WTC11 (cell line): ENCODE results near the gene IFT27. TPM values are rescaled to one million over a fixed set of nuclear protein-coding genes. Genes with fewer than 3 reads are reported as not detected.

Experiments
- ATAC-seq: fragments of 200-7000 bp; cut with Tn5 transposase; 2 replicates; pipeline ENCODE4 v1.10.0; 2021; ENCODE audit warnings: mild to moderate bottlenecking, moderate library complexity
- CTCF ChIA-PET: fragments of 300-600 bp; sonication (Branson Sonifier 250); formaldehyde crosslinking; loops from one replicate; lab custom pipeline; 2021; ENCODE audit warnings: antibody characterized with exemption; lab: Charles Lee
- POLR2A ChIA-PET: fragments of 350-600 bp; sonication (Branson Sonifier 250); formaldehyde crosslinking; loops from one replicate; lab custom pipeline; 2021; ENCODE audit warnings: antibody characterized with exemption; lab: Charles Lee
- DNase-seq: peaks from one replicate; pipeline ENCODE4 v3.0.0; 2021; ENCODE audit warnings: low spot score
- H3K27ac Mint-ChIP-seq: 2 replicates; pipeline ENCODE4 v1.8.0; 2021; ENCODE audit warnings: mixed read lengths
- H3K27me3 Mint-ChIP-seq: 2 replicates; pipeline ENCODE4 v1.8.0; 2021; ENCODE audit warnings: low read depth, mild to moderate bottlenecking, moderate library complexity, mixed read lengths
- H3K36me3 Mint-ChIP-seq: 2 replicates; pipeline ENCODE4 v1.8.0; 2021; ENCODE audit warnings: mixed read lengths
- H3K4me1 Mint-ChIP-seq: 2 replicates; pipeline ENCODE4 v1.8.0; 2022; ENCODE audit warnings: mixed read lengths
- H3K4me3 Mint-ChIP-seq: 2 replicates; pipeline ENCODE4 v1.8.0; 2021; ENCODE audit warnings: mild to moderate bottlenecking, moderate library complexity, mixed read lengths
- H3K9me3 Mint-ChIP-seq: 2 replicates; pipeline ENCODE4 v1.8.0; 2021; ENCODE audit warnings: mixed read lengths
- ARID4B ChIP-seq: sonication (generic); formaldehyde crosslinking; IDR thresholded peaks from 2 replicates; pipeline ENCODE4 v1.8.0; 2023; ENCODE audit warnings: missing genetic modification reagents, mild to moderate bottlenecking, borderline replicate concordance
- CBFB ChIP-seq: sonication (generic); formaldehyde crosslinking; IDR thresholded peaks from 2 replicates; pipeline ENCODE4 v1.8.1; 2022; ENCODE audit warnings: mild to moderate bottlenecking, low read depth, missing genetic modification reagents
- CTCF ChIP-seq: fragments of 200-600 bp; IDR thresholded peaks from 2 replicates; pipeline ENCODE4 v1.8.0; 2022; ENCODE audit warnings: antibody characterized with exemption
- EMX1 ChIP-seq: fragments of 250-450 bp; sonication (Bioruptor Pico); IDR thresholded peaks from 2 replicates; pipeline ENCODE4 v1.8.0; 2021; ENCODE audit warnings: mild to moderate bottlenecking
- ERG ChIP-seq: fragments of 250-450 bp; sonication (Bioruptor Pico); IDR thresholded peaks from 2 replicates; pipeline ENCODE4 v1.8.0; 2021; ENCODE audit warnings: mild to moderate bottlenecking
- ETV6 ChIP-seq: sonication (generic); formaldehyde crosslinking; IDR thresholded peaks from 2 replicates; pipeline ENCODE4 v1.8.1; 2022; ENCODE audit warnings: mild to moderate bottlenecking, missing genetic modification reagents
- FOXP1 ChIP-seq: sonication (generic); formaldehyde crosslinking; IDR thresholded peaks from 2 replicates; pipeline ENCODE4 v1.8.0; 2022; ENCODE audit warnings: missing genetic modification reagents, mild to moderate bottlenecking, moderate library complexity, borderline replicate concordance
- FOXP4 ChIP-seq: sonication (generic); formaldehyde crosslinking; IDR thresholded peaks from 2 replicates; pipeline ENCODE4 v1.8.0; 2022; ENCODE audit warnings: mild to moderate bottlenecking, missing genetic modification reagents
- IRF2 ChIP-seq: sonication (generic); formaldehyde crosslinking; IDR thresholded peaks from 2 replicates; pipeline ENCODE4 v1.8.0; 2022; ENCODE audit warnings: low read depth, missing genetic modification reagents, borderline replicate concordance
- MAX ChIP-seq: sonication (generic); formaldehyde crosslinking; IDR thresholded peaks from 2 replicates; pipeline ENCODE4 v1.8.0; 2022; ENCODE audit warnings: mild to moderate bottlenecking, missing genetic modification reagents
- NFATC4 ChIP-seq: fragments of 250-450 bp; sonication (Bioruptor Pico); IDR thresholded peaks from 2 replicates; pipeline ENCODE4 v1.9.0; 2021; ENCODE audit warnings: mild to moderate bottlenecking
- NR1H2 ChIP-seq: sonication (generic); formaldehyde crosslinking; IDR thresholded peaks from 2 replicates; pipeline ENCODE4 v1.9.0; 2021; ENCODE audit warnings: mild to moderate bottlenecking, moderate library complexity, missing genetic modification reagents
- PREB ChIP-seq: sonication (generic); formaldehyde crosslinking; IDR thresholded peaks from 2 replicates; pipeline ENCODE4 v1.8.1; 2022; ENCODE audit warnings: mild to moderate bottlenecking, missing genetic modification reagents, moderate library complexity, borderline replicate concordance
- RELA ChIP-seq: sonication (generic); formaldehyde crosslinking; IDR thresholded peaks from 2 replicates; pipeline ENCODE4 v1.8.1; 2022; ENCODE audit warnings: missing genetic modification reagents, mild to moderate bottlenecking, borderline replicate concordance
- RORB ChIP-seq: fragments of 250-450 bp; sonication (Bioruptor Pico); IDR thresholded peaks from 2 replicates; pipeline ENCODE4 v1.9.0; 2021; ENCODE audit warnings: mild to moderate bottlenecking
- SMAD4 ChIP-seq: sonication (generic); formaldehyde crosslinking; IDR thresholded peaks from 2 replicates; pipeline ENCODE4 v1.8.0; 2022; ENCODE audit warnings: mild to moderate bottlenecking, missing genetic modification reagents
- TCF7 ChIP-seq: sonication (generic); formaldehyde crosslinking; IDR thresholded peaks from 2 replicates; pipeline ENCODE4 v1.8.0; 2022; ENCODE audit warnings: mild to moderate bottlenecking, low read depth, missing genetic modification reagents, moderate library complexity
- ZNF232 ChIP-seq: sonication (generic); formaldehyde crosslinking; IDR thresholded peaks from 2 replicates; pipeline ENCODE4 v1.8.0; 2022; ENCODE audit warnings: mild to moderate bottlenecking, missing genetic modification reagents
- ZNF317 ChIP-seq: sonication (generic); formaldehyde crosslinking; IDR thresholded peaks from 2 replicates; pipeline ENCODE4 v1.8.1; 2023; ENCODE audit warnings: low read depth, mild to moderate bottlenecking, moderate library complexity, missing genetic modification reagents, borderline replicate concordance
- ZNF396 ChIP-seq: fragments of 250-450 bp; sonication (Bioruptor Pico); IDR thresholded peaks from 2 replicates; pipeline ENCODE4 v1.8.0; 2021; ENCODE audit warnings: mild to moderate bottlenecking, moderate library complexity, borderline replicate concordance
- ZNF423 ChIP-seq: fragments of 250-450 bp; sonication (Bioruptor Pico); IDR thresholded peaks from 2 replicates; pipeline ENCODE4 v2.1.2; 2022; ENCODE audit warnings: mild to moderate bottlenecking, moderate library complexity
- total RNA-seq: library from RNA; stranded (reverse); gene quantifications from 3 replicates; pipeline ENCODE4 v1.2.3, GENCODE V29; 2021

Gene IFT27
- total RNA-seq, 1 experiment from 2014 or later, result 47.9 TPM

GRCh38 chr22:36783743-36784142 is 7.8 kb upstream of the IFT27 start:
- DNase-seq (no peak), ATAC-seq (no peak)
- ChIA-PET CTCF (interaction anchor here (1.2 to 4.8 kb wide), 3 partner anchors 68 to 194 kb away, joined by 3 to 58 read pairs (median 36); no protein-coding TSS in a partner anchor), POLR2A (no interaction called here)
- Mint-ChIP-seq H3K27ac (no peak overlapping the region), H3K9me3 (peaks cover 7% of the 10 kb centered on the region), H3K4me1 (peaks cover 23% of the 10 kb centered on the region), H3K27me3 (peaks cover 22% of the 10 kb centered on the region), H3K36me3 (peaks cover 3% of the 10 kb centered on the region), H3K4me3 (no peak overlapping the region)
- TF ChIP-seq ERG (CRISPR knock-in tag) (no peak), NFATC4 (CRISPR knock-in tag) (no peak), ZNF317 (no peak), ARID4B (CRISPR knock-in tag) (no peak), CTCF (no peak), TCF7 (CRISPR knock-in tag) (no peak), SMAD4 (CRISPR knock-in tag) (no peak), ZNF396 (CRISPR knock-in tag) (no peak), CBFB (CRISPR knock-in tag) (no peak), NR1H2 (CRISPR knock-in tag) (no peak)

- POLR2A ChIA-PET, result interaction anchor here (0.7 kb wide), 1 partner anchor 121 kb away, joined by 3 read pairs; no protein-coding TSS in a partner anchor
- H3K9me3 Mint-ChIP-seq, result peaks cover 24% of the 10 kb centered on the region
- H3K27me3 Mint-ChIP-seq, result peaks cover 40% of the 10 kb centered on the region
- H3K4me3 Mint-ChIP-seq, result no peak overlapping the region; the same call in none of the 2 replicates
- peaks cover 21% of the 10 kb centered on the region for H3K36me3 Mint-ChIP-seq
- DNase-seq (peak; percentile 91), ATAC-seq (peak; percentile 93)
- peaks cover 23% of the 10 kb centered on the region for H3K4me1 Mint-ChIP-seq
- CTCF ChIA-PET, result interaction anchor here (0.5 to 4.8 kb wide), 28 partner anchors 8 to 287 kb away, joined by 3 to 58 read pairs (median 4); partner anchors contain the start of genes MPST and TST
- no peak overlapping the region for H3K27ac Mint-ChIP-seq
- no peak for TF ChIP-seq ETV6 (CRISPR knock-in tag)
- TF ChIP-seq RORB (CRISPR knock-in tag), result no peak
- TF ChIP-seq MAX (CRISPR knock-in tag), result 0 out of 2 replicates have a peak, but pooled peaks have one; percentile 38
- no peak for TF ChIP-seq FOXP4 (CRISPR knock-in tag)
- no peak for TF ChIP-seq RELA
- TF ChIP-seq ZNF423 (CRISPR knock-in tag), result no peak
- no peak for TF ChIP-seq PREB (CRISPR knock-in tag)
- TF ChIP-seq FOXP1 (CRISPR knock-in tag), result no peak
- TF ChIP-seq EMX1 (CRISPR knock-in tag), result no peak
- no peak for TF ChIP-seq IRF2 (CRISPR knock-in tag)
- no peak for TF ChIP-seq ZNF232 (CRISPR knock-in tag)
- no peak for TF ChIP-seq ERG (CRISPR knock-in tag)
Observed at GRCh38 chr22:36781656-36782627, 6.0 kb upstream of the IFT27 start.
